G401.6 (cell line): ENCODE data around the gene UBXN11.
"Not testable (repeated sequence)": the region's sequence is repeated elsewhere in the genome, so short reads cannot be mapped to it uniquely, and the experiment has no call there.

Experiments
- FAIRE-seq: peaks from 2 replicates; lab custom pipeline; 2012; peaks lifted over from hg19 to GRCh38; lab: Jason Lieb, UNC

Gene UBXN11

GRCh38 chr1:26336477-26337205 lies 30.2 kb upstream of the UBXN11 start:
- FAIRE-seq, result no peak

DNA sequence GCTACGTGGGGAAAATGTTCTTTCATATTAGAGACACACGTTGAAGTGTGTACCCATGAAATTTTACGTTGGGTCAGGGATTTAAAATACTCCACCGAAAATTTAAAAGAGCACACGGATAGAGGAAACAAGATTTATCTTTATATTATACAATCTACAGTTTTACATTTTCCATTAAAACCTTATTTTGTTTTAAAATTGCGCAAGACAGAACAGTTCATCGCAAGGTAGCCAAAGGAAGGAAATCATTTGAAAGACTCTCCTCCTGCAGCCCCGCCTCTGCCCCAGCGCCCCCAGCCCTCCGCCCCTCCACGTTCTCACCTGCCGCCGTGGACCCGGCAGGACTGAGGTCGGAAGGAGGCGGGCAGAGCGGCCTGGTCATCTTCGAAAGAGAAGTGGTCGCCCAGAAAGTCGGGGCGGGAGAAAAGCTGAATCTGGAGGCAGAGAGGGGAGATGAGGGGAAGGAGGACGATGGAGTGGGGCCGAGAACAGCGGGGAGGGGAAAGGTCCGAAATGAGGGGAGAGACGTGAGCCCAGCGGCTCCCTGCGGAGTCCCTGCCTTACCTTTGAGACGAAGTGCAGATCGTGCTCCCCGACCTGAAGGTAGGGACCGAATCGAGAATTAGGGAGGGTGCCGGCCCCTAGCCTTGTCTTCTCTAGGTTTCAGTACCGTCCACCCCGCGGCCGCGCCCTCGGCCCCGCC lies 29.5 kb upstream of the UBXN11 start:
- peak; percentile 45 for FAIRE-seq

- FAIRE-seq, result not testable (repeated sequence)
Measured at GRCh38 chr1:26333312-26333711, 26.9 kb upstream of the UBXN11 start.

- no peak for FAIRE-seq
Measured at GRCh38 chr1:26330276-26330675, 23.8 kb upstream of the UBXN11 start.

- FAIRE-seq, result not testable (repeated sequence)
Measured at GRCh38 chr1:26329380-26329779, 22.9 kb upstream of the UBXN11 start.

GRCh38 chr1:26328597-26328996 lies 22.2 kb upstream of the UBXN11 start:
- no peak for FAIRE-seq

- FAIRE-seq, result no peak
Measured at GRCh38 chr1:26327956-26328362, 21.5 kb upstream of the UBXN11 start.

DNA sequence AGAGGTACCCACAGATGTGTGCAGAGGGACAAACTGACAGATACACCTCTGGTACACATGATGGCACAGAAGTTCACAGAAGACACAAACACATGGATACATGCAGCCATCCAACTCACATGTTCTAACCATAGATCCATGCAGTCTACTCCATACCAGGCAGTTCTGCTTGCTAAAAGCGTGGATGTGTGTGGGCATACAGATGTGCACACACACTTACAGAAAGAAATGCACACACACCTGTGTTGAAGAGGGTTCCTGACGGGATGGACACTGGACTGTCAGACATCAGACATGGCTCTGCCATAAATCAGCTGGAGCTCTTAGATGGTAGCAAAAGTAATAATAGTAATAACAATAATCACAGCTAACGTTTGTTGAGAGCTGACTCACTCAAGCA lies 18.1 kb upstream of the UBXN11 start:
- FAIRE-seq, result no peak

GRCh38 chr1:26323382-26323781 lies 16.9 kb upstream of the UBXN11 start:
- no peak for FAIRE-seq

GRCh38 chr1:26322042-26322331 lies 15.6 kb upstream of the UBXN11 start:
- FAIRE-seq, result no peak

DNA sequence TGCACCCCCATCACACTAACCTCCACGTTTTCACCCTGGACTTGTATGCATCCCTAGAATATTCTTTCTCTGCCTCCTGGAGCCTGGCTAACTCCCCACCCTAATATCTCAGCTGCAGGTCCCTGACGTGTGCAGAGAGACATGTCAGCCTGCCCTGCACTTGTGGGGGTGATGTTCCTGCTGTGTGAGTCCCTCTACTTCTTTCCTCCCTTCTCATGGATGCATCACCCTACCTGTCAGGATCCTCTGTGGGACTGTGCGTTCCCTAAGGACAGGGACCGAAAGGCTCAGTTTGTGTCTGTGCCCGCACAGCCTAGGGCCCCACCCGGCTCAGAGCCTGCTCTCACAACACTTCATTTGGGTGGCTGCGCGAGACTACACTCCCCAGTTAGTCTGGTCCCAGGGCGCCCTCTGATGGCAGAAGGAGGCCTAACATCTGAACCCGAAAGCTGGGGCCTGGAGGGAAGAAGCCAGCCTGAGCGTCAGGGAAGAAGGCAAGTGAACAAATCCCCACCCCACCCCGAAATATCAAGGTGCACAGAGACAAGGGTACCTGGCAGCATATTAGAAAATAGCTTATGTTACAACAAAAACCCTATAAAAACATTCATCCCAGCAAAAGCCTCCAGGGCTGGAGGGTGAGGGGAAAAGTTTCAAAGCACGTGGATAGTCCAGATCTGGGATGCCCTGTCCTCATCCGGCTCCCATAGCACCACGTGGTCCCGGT lies 15.0 kb upstream of the UBXN11 start:
- FAIRE-seq, result peak; percentile 86

GRCh38 chr1:26320896-26321295 lies 14.5 kb upstream of the UBXN11 start:
- no peak for FAIRE-seq

- FAIRE-seq, result no peak
Measured at GRCh38 chr1:26318338-26319064, 12.1 kb upstream of the UBXN11 start.

DNA sequence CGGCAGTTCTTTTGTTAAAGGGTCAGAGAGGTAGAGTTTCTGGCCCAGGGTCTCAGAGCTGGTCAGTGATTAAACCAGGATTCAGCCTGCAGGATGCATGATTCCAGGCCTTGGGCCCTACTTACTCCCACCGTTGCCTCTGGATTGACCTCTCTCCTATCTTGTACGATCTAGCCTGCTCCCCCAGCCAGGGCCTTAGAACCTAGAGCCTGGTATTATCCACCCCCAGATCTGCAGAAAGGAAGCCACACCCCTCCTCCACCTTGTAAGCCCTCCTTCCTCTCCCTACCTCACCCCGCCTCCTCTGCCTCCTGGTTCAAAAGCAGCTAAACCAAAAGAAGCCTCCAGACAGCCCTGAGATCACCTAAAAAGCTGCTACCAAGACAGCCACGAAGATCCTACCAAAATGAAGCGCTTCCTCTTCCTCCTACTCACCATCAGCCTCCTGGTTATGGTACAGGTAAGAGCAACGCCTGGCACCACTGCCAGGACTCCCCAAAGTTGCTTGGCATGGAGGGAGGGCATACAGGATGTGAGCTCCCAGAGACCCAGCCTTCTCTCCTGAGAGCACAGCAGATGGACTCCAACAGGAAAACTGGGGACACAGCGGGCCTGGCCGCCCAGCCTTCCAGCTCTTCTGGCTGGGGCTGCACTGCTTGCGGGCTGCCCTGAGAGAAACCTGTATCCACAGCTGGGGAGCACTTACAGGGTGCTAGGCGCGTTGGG lies 11.3 kb upstream of the UBXN11 start, which contains the start of gene CD52:
TSS of gene CD52 (plus strand) at position 347 of the 726 bp plus-strand sequence. CDS start at position 407, 60 bp downstream.
- no peak for FAIRE-seq

DNA sequence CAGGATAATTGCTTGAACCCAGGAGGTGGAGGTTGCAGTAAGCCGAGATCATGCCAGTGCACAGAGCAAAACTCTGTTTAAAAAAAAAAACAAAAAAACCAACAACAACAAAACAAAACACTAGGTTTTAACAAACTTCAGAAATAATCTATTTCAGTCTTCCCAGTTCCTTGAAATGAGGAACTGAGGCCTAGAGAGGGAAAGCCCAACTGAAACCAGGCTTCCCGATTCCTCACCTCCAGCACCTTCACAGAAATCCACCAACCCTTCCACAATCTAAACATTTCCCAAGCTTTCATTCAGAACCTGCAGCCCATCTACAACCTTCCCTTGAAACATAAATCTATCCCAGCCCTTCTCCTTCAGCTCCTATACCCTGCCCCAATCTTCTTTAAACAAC lies 10.7 kb upstream of the UBXN11 start:
- no peak for FAIRE-seq

DNA sequence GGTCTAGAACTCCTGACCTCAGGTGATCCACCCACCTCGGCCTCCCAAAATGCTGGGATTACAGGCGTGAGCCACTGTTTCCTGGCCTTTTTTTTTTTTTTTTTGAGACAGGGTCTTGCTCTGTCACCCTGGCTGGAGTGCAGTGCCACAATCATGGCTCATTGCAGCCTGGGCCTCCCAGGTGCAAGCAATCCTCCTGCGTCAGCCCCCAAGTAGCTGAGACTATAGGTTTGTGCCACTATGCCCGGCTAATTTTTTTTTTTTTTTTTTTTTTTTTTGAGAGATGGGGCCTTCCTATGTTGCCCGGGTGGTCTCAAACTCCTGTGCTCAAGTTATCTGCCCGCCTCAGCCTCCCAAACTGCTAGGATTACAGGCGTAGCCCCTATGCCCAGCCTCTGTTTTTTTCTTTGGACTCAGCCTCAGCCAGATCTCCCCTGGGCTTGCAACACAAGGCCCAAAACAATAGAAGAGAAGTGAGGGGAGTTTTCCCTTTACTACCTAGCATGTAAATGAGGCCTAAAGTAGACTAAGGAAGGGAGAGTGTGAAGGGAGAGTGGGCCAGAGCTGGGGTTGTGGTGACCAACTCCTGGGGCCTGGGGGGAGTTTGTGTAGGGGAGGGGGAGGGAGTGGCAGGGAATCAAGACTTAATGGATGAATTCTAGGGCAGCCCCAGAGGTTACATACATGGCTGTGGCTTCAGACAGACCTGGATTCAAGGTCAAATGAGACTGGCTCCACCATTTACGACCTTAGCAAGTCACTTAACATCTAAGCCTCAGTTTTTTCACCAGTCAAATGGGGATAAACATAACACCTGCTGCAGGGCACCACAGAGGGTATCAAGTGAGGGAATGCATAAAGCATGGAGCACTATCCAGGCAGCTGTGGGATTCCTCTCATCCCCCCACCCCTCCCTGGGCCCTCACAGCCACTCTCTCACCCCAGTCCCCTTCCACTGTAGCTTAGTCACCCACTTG lies 9.7 kb upstream of the UBXN11 start:
- no peak for FAIRE-seq

DNA sequence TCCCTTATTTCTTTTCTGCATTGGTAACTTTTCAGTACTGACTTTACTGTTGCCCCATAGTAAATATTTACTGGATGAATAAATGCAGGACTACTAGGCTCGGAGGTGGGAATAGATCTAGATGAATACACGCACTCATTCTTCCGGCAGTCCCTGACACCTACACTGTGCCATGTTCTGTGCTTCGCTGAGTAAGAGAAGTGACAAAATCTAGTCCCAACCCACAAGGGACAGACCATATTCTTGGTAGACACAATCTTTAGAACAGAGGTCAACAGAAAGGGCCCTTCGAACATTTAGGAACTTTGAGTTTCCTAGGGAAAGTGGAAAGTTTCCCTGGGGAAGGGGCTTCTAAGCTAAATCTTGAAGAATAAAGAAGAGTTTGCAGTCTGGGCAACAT lies 8.1 kb upstream of the UBXN11 start:
- FAIRE-seq, result no peak

GRCh38 chr1:26307966-26308899 lies 1.8 kb upstream of the UBXN11 start:
- not testable (repeated sequence) for FAIRE-seq

GRCh38 chr1:26307363-26307781 lies 936 bp upstream of the UBXN11 start:
- no peak for FAIRE-seq
